Eye (tissue), 1 donor: ENCODE data around the gene ZNF775.
A peak's percentile ranks its signal among the peaks of the same experiment; 100 is the strongest.

Source experiments
- DNase-seq: peaks from one replicate; pipeline ENCODE4 v3.0.0-alpha.2; 2015

ZNF775 gene

GRCh38 chr7:150351587-150352194 is 27.4 kb upstream of the ZNF775 start:
- no peak for DNase-seq

- DNase-seq: no peak
These were observed 23.5 kb upstream of the ZNF775 start for GRCh38 chr7:150355666-150356059.

GRCh38 chr7:150356265-150356897 is 22.7 kb upstream of the ZNF775 start:
- DNase-seq: peak; percentile 72

- DNase-seq: no peak
These were observed 21.9 kb upstream of the ZNF775 start for GRCh38 chr7:150357270-150357669.

GRCh38 chr7:150357771-150358427 is 21.2 kb upstream of the ZNF775 start:
- DNase-seq: no peak

- no peak for DNase-seq
These were observed 20.7 kb upstream of the ZNF775 start for GRCh38 chr7:150358433-150358832.

GRCh38 chr7:150358988-150359621 is 20.0 kb upstream of the ZNF775 start:
- no peak for DNase-seq

- DNase-seq: no peak
These were observed 19.3 kb upstream of the ZNF775 start for GRCh38 chr7:150359622-150360362.

GRCh38 chr7:150360363-150361058 is 18.6 kb upstream of the ZNF775 start:
- no peak for DNase-seq

GRCh38 chr7:150361402-150361801 is 17.7 kb upstream of the ZNF775 start:
- DNase-seq: peak; percentile 53

GRCh38 chr7:150361807-150362621 is 17.1 kb upstream of the ZNF775 start:
- DNase-seq: no peak

GRCh38 chr7:150363370-150363769 is 15.8 kb upstream of the ZNF775 start:
- no peak for DNase-seq

- DNase-seq: no peak
These were observed 15.3 kb upstream of the ZNF775 start for GRCh38 chr7:150363872-150364271.

GRCh38 chr7:150365194-150365593 is 13.9 kb upstream of the ZNF775 start:
- DNase-seq: no peak

- DNase-seq: no peak
These were observed 13.3 kb upstream of the ZNF775 start for GRCh38 chr7:150365673-150366398.

- DNase-seq: no peak
These were observed 11.4 kb upstream of the ZNF775 start for GRCh38 chr7:150367677-150368095.

- peak; percentile 96 for DNase-seq
These were observed 10.8 kb upstream of the ZNF775 start, which contains the start of gene REPIN1 for GRCh38 chr7:150368096-150368883. Gene REPIN1, plus strand, starts transcription at chr7:150368822. Its CDS starts 890 bp downstream, at chr7:150369712.

- peak; percentile 92 for DNase-seq
These were observed 10.0 kb upstream of the ZNF775 start for GRCh38 chr7:150368884-150369747.
